Activated T-helper 1 cell treated with anti-CD3 and anti-CD28 coated beads, Interleukin-2, amount 50 U/mL, for 16 hours (primary cell): ENCODE measurements around the gene NUP188.

Experiments used
- DNase-seq, 2 donors: peaks; one replicate each; pipeline ENCODE4 v3.0.0-alpha.2; 2020; ENCODE audit warnings: low read depth in 1 of 2, low spot score in 1 of 2

The NUP188 gene, protein sequence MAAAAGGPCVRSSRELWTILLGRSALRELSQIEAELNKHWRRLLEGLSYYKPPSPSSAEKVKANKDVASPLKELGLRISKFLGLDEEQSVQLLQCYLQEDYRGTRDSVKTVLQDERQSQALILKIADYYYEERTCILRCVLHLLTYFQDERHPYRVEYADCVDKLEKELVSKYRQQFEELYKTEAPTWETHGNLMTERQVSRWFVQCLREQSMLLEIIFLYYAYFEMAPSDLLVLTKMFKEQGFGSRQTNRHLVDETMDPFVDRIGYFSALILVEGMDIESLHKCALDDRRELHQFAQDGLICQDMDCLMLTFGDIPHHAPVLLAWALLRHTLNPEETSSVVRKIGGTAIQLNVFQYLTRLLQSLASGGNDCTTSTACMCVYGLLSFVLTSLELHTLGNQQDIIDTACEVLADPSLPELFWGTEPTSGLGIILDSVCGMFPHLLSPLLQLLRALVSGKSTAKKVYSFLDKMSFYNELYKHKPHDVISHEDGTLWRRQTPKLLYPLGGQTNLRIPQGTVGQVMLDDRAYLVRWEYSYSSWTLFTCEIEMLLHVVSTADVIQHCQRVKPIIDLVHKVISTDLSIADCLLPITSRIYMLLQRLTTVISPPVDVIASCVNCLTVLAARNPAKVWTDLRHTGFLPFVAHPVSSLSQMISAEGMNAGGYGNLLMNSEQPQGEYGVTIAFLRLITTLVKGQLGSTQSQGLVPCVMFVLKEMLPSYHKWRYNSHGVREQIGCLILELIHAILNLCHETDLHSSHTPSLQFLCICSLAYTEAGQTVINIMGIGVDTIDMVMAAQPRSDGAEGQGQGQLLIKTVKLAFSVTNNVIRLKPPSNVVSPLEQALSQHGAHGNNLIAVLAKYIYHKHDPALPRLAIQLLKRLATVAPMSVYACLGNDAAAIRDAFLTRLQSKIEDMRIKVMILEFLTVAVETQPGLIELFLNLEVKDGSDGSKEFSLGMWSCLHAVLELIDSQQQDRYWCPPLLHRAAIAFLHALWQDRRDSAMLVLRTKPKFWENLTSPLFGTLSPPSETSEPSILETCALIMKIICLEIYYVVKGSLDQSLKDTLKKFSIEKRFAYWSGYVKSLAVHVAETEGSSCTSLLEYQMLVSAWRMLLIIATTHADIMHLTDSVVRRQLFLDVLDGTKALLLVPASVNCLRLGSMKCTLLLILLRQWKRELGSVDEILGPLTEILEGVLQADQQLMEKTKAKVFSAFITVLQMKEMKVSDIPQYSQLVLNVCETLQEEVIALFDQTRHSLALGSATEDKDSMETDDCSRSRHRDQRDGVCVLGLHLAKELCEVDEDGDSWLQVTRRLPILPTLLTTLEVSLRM (N-terminal part only)

DNA sequence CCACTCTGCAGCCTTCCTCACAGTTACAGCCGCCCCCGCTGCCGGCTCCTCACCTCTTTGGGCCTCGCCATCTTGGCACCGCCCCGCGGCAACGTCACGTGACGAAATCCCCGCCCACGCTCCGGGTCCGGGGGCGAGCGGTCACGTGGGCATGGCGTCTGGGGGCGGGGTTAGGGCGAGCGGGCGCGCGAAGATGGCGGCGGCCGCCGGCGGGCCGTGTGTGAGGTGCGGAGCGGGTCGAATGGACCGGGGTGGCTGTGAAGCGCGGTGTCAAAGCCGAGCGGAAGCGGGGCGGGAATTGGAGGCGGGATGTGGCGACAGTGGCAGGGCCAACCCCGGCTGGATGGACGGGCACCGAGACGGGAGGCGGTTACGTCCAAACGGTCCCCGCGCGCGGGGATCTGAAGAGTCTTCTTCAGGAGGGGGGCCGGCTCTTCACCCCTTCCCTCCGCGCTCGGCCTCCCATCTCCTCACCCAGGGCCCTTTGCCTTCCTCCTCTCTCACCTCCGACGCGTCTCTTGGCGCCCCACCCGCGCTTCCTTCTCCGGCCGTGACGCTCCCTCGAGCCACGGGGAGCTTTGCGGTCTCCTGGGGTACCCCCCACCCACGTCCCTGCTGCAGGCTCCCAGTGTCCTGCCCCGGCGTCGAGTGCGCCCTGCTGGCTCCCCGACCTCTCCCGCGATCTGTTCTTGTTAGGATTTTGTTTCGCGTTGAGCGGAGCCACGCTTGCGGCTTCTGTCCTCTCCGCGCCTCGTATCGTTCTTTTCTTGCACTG, at the start of gene NUP188, which contains the start of gene DOLK:
TSS of gene NUP188 (plus strand) at position 173 of the 775 bp plus-strand sequence. CDS start at position 194, 21 bp downstream.
TSS of gene DOLK (minus strand) at position 77 of the 775 bp plus-strand sequence. CDS start 300 bp downstream, outside the sequence.
- DNase-seq = peak; percentile 99

DNA sequence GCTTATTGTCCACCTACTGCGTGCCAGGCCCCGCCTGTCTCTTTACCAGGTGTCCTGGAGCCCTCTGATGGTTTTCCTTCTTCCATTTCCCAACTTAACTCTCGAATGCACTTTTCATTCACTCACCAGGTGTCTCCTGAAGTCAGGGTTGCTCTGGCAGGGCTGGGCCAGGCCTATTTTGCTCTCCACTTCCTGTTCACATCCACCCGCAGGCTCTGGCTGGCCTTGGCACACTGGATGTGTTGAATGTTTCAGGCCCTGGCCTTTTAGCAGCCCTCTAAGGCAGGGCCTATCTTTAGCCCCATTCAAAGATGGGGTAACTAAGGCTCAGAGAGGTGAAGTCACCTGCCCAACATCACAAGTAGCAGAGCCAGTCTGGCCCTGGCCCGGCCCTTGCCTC, 49.1 kb upstream of the NUP188 start:
- no peak for DNase-seq

- no peak for DNase-seq
Measured at GRCh38 chr9:128898845-128899565, 48.5 kb upstream of the NUP188 start.

- DNase-seq = no peak
Measured at GRCh38 chr9:128899566-128900322, 47.8 kb upstream of the NUP188 start.

DNA sequence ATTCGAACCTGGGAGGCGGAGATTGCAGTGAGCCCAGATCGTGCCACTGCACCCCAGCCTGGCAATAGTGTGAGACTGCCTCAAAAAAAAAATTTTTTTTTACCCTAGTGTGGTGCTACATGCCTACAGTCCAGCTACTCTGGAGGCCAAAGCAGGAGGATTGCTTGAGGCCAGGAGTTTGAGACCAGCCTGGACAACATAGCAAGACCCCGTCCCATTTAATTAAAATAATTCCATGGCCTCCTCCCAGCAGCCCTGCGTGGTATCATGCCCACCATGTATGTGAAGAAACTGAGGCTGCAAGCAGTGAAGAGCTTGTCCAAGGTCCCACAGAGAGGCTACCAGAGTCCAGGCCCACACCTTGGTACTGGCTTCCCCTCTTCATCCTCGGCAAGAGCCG, 46.1 kb upstream of the NUP188 start:
- DNase-seq = no peak

- DNase-seq = no peak
Measured at GRCh38 chr9:128901822-128902221, 45.7 kb upstream of the NUP188 start.

GRCh38 chr9:128902351-128903078, 45.0 kb upstream of the NUP188 start:
- peak; percentile 72 to 77 for DNase-seq

DNA sequence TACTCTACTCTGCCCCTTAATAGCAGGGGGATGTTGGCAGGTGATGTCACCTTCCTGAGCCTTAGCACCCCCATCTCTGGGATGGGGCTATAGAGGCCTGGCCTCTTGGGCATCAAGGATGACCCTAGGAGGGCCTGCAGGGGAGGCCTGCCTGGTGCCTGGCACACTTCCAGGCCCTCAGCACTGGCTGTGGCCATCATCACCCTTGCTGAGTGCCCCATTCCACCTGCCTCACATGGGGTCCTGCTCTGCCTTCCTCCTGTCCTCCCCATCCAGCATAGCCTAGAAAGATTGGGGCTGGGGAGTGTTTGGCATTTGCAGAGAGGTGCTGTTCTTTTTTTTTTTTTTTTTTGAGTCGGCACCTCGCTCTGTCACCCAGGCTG, 44.4 kb upstream of the NUP188 start:
- no peak for DNase-seq

DNA sequence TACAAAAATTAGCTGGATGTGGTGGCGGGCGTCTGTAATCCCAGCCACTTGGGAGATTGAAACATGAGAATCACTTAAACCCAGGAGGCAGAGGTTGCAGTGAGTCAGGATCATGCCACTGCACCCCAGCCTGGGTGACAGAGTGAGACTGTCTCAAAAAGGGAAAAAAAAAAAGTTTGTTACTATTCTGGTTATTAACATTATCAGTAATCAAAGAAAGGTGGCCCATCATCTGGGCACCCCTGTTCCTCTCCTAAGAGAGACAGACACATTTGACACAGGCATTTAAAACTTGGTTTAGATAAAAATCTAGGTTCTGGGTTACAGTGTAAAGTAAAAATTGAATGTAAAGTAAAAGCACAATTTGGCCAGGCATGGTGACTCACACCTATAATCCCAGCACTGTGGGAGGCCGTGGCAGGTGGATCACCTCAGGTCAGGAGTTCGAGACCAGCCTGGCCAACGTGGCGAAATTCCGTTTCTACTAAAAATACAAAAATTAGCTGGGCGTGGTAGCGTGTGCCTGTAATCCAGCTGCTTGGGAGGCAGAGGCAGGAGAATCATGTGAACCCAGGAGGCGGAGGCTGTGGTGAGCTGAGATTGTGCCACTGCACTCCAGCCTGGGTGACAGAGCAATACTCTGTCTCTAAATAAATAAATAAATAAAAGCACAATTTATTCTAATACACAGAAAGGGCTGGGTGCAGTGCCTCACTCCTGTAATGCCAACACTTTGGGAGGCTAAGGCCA, 43.5 kb upstream of the NUP188 start:
- DNase-seq = no peak

DNA sequence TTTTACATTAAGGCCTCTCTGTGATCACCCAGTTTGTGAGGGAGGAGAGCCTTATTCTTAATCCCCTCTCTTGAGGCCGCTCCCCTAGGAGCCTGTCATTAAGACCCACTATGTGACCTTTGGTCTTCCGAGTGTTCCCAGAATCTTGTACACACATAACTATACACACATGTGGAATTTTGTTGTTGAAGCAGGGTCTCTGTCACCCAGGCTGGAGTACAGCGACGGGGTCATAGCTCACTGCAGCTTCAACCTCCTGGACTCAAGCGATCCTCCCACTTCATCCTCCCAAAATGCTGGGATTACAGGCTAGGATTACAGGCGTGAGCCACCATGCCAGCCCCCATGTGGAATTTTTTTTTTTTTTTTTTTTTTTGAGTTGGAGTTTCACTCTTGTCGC, 41.5 kb upstream of the NUP188 start:
- no peak for DNase-seq

DNA sequence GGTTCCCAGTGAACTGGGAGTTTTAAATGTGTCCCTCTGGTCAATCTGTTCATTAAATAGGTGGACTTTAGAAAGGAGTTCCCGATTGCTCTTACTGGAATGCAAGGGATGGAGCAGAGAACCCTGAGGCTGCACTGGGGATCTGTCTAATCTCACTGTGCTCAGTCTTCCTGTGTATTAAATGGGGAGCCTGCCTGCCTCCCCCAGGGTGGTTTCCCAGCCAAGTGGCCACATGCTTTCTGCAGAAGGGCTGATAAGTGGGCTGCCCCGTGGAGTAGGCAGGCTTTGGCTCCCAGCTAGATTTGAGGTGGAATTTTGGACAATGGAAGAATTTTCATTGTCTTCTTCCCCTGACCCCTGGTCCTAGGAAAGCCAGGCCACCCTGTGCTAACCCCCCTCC, 40.8 kb upstream of the NUP188 start:
- no peak for DNase-seq

DNA sequence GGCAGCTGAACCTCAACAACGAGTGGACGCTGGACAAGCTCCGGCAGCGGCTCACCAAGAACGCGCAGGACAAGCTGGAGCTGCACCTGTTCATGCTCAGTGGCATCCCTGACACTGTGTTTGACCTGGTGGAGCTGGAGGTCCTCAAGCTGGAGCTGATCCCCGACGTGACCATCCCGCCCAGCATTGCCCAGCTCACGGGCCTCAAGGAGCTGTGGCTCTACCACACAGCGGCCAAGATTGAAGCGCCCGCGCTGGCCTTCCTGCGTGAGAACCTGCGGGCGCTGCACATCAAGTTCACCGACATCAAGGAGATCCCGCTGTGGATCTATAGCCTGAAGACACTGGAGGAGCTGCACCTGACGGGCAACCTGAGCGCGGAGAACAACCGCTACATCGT, 39.1 kb upstream of the NUP188 start:
- DNase-seq = no peak

DNA sequence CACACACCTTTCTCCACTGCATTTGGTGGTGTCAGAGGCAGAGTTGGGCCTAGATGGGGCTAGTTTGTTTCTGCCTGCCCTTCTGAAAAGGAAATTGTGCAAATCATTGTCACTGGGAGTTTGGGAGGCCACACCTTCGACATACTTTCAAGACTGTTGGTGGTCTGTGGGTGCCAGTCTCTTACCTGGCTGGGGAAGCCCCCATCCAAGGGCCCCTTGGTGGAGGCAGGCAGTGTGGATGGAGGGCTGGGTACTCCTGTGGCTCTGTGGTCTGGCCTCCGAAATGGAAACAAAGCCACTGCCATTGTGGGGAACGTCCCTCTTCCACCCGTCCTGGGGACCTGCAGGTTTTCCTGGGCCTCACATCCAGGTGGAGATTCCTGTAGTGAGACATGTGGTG, 37.6 kb upstream of the NUP188 start:
- no peak for DNase-seq

- DNase-seq = no peak
Measured at GRCh38 chr9:128910906-128911305, 36.6 kb upstream of the NUP188 start.

DNA sequence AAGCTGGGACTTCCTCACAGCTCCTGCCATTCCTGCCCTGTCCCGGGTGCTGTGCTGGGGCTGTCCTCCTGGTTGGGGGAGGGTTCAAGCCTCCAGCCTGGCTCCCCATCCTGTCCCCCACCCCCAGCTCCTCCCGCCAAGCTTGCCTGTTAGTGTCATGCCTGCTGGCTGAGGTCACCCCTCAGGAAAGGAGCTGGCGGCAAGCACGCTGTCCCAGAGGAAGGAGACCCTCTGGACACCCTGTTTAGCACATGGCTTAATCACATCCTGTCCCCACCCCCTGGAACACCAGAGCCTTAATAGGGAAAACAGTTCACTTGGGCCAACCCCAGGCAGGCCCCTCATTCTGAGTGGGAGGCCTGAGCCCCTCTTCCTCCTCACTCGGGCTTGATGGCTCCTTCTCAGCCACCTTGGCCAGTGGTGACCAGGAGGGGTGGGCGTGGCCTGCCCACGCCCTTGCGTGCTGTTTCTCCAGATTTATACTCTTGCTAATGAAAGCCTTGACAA, 35.9 kb upstream of the NUP188 start:
- no peak for DNase-seq

GRCh38 chr9:128912270-128912853, 35.1 kb upstream of the NUP188 start:
- DNase-seq = no peak
